ENCODE measurements around the gene AMIGO2. TPM values are rescaled to one million over a fixed set of nuclear protein-coding genes. Genes with fewer than 3 reads are reported as not detected.

Gene AMIGO2
- total RNA-seq, 4 donors from 2014 or later, result 1.5 to 3.4 (median 3.1) TPM

DNA sequence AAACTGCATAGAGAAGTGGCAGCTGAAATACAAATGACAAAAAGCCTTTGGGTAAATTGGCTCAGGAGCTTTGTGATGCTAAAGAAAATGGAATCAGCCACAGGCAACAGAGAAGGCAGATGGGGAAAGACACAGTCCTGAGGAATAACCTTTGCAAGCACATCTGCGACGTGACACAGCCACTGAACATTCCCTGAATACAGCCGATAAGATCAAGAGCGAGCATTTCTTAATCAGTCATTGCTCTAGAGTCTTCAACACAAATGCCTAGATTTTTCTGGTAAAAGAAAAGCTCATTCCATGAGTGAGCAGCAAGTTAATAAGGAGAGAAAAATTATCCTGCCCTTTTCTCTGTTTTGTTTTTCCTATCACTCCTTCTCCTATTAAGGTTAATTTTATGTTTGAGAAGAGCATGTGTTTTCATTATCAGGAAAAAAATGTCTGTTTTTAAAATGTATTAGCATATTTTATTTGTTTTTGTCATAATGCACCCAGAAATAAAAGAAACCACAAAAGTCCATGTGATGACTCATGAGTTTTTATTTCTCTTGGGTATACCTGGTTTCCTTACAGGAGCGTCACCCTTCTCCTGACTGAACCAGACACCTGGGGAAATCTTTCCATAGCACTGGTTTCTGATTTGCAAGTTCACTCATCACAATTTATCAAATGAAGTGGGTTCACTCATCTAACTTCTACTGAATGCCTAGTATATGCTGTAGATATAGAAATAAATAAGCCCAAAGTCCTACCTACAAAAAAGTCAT, 45.8 kb downstream of the AMIGO2 start:
- 71 to 80% methylated on average over 5 of the region's 5 CpGs for WGBS, 2 donors
- TF ChIP-seq POLR2A (IDR thresholded peaks at IDR 0.05), result no peak
- TF ChIP-seq, protein P1, sequence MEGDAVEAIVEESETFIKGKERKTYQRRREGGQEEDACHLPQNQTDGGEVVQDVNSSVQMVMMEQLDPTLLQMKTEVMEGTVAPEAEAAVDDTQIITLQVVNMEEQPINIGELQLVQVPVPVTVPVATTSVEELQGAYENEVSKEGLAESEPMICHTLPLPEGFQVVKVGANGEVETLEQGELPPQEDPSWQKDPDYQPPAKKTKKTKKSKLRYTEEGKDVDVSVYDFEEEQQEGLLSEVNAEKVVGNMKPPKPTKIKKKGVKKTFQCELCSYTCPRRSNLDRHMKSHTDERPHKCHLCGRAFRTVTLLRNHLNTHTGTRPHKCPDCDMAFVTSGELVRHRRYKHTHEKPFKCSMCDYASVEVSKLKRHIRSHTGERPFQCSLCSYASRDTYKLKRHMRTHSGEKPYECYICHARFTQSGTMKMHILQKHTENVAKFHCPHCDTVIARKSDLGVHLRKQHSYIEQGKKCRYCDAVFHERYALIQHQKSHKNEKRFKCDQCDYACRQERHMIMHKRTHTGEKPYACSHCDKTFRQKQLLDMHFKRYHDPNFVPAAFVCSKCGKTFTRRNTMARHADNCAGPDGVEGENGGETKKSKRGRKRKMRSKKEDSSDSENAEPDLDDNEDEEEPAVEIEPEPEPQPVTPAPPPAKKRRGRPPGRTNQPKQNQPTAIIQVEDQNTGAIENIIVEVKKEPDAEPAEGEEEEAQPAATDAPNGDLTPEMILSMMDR (IDR thresholded peaks at IDR 0.05), result no peak
- intact Hi-C loops (cut with DNase I; ENCODE audit: low total_unique reads), result no loop called here
- H3K4me3 ChIP-seq (ENCODE audit: low read depth, poor library complexity, severe bottlenecking), result no peak overlapping the region
- no peak for DNase-seq (ENCODE audit: low spot score in 2 of 2)

GRCh38 chr12:47033081-47033480, 46.7 kb downstream of the AMIGO2 start:
- 54 to 59% methylated on average over 5 of the region's 5 CpGs for WGBS, 2 donors
- H3K4me3 ChIP-seq (ENCODE audit: low read depth, poor library complexity, severe bottlenecking), result no peak overlapping the region
- intact Hi-C loops (cut with DNase I; ENCODE audit: low total_unique reads), result no loop called here
- peak; percentile 33 to 84 for DNase-seq (ENCODE audit: low spot score in 2 of 2)
- no peak for TF ChIP-seq POLR2A (IDR thresholded peaks at IDR 0.05)
- TF ChIP-seq, protein P1 (IDR thresholded peaks at IDR 0.05), result no peak

GRCh38 chr12:47032644-47033043, 47.1 kb downstream of the AMIGO2 start:
- TF ChIP-seq, protein P1 (IDR thresholded peaks at IDR 0.05), result no peak
- TF ChIP-seq POLR2A (IDR thresholded peaks at IDR 0.05), result no peak
- 10 to 11% methylated on average over 1 of the region's 1 CpG for whole genome bisulfite sequencing, 2 donors
- H3K4me3 ChIP-seq (ENCODE audit: low read depth, poor library complexity, severe bottlenecking), result no peak overlapping the region
- DNase-seq (ENCODE audit: low spot score in 2 of 2), result no peak
- intact Hi-C loops (cut with DNase I; ENCODE audit: low total_unique reads), result no loop called here

GRCh38 chr12:47029903-47030302, 49.9 kb downstream of the AMIGO2 start:
- intact Hi-C loops (cut with DNase I; ENCODE audit: low total_unique reads), result no loop called here
- no peak for TF ChIP-seq POLR2A (IDR thresholded peaks at IDR 0.05)
- TF ChIP-seq, protein P1 (IDR thresholded peaks at IDR 0.05), result no peak
- no peak for DNase-seq (ENCODE audit: low spot score in 2 of 2)
- 90 to 98% methylated on average over 2 of the region's 2 CpGs for WGBS, 2 donors
- no peak overlapping the region for H3K4me3 ChIP-seq (ENCODE audit: low read depth, poor library complexity, severe bottlenecking)

DNA sequence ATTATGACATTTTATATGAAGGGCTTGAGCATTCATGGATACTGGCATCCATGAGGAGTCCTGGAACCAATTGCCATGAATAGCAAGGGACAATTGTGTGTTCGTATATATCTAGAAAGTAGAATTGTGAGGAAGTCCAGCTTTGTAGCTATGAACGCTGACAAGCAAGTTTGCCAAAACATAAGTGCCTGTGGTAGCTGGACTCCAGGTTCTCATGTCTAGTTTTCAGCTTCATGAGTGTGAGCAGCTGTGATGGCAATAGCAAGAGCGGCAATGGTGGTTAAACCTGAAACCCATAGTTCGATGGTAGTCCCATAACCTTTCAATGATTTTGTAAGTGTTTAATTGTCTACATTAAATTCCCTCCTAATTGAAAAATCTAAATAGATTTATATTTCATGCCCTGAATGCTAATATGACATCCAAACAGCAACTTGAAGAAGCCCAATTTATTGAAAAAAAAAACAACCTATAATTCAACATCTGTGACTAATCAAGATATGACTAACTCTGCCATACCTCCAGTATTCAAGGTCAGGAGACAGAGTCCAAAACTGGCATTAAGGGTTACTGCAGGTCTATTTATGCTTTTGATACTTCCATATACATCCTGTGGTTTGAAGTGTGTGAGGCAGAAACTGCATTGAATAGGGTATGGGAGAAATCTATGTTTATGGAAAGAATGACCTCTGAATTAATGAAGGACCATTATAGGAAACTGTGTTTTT, 50.6 kb downstream of the AMIGO2 start:
- no peak for DNase-seq (ENCODE audit: low spot score in 2 of 2)
- intact Hi-C loops (cut with DNase I; ENCODE audit: low total_unique reads), result no loop called here
- no peak overlapping the region for H3K4me3 ChIP-seq (ENCODE audit: low read depth, poor library complexity, severe bottlenecking)
- WGBS, 2 donors, result 66 to 76% methylated on average over 4 of the region's 4 CpGs
- TF ChIP-seq, protein P1 (IDR thresholded peaks at IDR 0.05), result no peak
- TF ChIP-seq POLR2A (IDR thresholded peaks at IDR 0.05), result no peak

All from lower leg skin (tissue), 4 donors.